Measurements from ENCODE around the gene BLTP3B.
"Not testable (repeated sequence)": the region's sequence is repeated elsewhere in the genome, so short reads cannot be mapped to it uniquely, and the experiment has no call there.

Gene BLTP3B, protein sequence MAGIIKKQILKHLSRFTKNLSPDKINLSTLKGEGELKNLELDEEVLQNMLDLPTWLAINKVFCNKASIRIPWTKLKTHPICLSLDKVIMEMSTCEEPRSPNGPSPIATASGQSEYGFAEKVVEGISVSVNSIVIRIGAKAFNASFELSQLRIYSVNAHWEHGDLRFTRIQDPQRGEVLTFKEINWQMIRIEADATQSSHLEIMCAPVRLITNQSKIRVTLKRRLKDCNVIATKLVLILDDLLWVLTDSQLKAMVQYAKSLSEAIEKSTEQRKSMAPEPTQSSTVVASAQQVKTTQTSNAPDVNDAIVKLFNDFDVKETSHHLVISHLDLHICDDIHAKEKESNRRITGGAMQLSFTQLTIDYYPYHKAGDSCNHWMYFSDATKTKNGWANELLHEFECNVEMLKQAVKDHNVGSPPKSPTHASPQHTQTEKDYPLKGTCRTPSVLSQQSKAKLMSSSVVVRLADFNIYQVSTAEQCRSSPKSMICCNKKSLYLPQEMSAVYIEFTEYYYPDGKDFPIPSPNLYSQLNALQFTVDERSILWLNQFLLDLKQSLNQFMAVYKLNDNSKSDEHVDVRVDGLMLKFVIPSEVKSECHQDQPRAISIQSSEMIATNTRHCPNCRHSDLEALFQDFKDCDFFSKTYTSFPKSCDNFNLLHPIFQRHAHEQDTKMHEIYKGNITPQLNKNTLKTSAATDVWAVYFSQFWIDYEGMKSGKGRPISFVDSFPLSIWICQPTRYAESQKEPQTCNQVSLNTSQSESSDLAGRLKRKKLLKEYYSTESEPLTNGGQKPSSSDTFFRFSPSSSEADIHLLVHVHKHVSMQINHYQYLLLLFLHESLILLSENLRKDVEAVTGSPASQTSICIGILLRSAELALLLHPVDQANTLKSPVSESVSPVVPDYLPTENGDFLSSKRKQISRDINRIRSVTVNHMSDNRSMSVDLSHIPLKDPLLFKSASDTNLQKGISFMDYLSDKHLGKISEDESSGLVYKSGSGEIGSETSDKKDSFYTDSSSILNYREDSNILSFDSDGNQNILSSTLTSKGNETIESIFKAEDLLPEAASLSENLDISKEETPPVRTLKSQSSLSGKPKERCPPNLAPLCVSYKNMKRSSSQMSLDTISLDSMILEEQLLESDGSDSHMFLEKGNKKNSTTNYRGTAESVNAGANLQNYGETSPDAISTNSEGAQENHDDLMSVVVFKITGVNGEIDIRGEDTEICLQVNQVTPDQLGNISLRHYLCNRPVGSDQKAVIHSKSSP (N-terminal part only)

DNA sequence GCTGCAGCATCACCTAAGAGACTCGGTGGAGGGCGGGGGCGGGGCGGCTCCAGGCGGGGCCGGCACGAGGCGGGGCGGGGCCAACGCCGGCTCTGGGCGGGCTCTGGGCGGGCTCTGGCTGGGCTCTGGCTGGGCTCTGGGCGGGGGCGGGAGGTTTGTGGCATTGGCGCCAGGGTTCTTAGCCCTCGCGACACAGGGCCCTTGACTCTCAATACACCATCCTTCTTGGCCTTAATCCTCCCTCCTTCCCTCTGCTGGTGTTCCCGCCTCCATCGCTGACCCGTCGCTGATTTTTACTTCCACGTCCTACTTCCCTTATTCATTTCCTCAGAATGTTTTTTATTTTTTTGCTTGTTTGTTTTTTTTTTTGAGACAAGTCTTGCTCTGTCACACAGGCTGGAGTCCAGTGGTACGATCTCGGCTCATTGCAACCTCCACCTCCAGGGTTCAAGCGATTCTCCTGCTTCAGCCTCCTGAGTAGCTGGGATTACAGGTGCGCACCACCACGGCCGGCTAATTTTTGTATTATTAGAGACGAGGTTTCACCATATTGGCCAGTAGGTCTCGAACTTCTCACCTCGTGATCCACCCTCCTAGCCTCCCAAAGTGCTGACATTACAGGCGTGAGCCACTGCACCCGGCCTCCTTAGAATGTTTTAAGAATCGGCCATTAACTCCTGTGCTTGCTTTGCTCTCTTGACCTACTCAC, at the start of gene BLTP3B:
Gene BLTP3B (minus strand): TSS at position 24 of the 709 bp plus-strand sequence. CDS start 239 bp downstream, outside the sequence.
- TF ChIP-seq, protein P1, sequence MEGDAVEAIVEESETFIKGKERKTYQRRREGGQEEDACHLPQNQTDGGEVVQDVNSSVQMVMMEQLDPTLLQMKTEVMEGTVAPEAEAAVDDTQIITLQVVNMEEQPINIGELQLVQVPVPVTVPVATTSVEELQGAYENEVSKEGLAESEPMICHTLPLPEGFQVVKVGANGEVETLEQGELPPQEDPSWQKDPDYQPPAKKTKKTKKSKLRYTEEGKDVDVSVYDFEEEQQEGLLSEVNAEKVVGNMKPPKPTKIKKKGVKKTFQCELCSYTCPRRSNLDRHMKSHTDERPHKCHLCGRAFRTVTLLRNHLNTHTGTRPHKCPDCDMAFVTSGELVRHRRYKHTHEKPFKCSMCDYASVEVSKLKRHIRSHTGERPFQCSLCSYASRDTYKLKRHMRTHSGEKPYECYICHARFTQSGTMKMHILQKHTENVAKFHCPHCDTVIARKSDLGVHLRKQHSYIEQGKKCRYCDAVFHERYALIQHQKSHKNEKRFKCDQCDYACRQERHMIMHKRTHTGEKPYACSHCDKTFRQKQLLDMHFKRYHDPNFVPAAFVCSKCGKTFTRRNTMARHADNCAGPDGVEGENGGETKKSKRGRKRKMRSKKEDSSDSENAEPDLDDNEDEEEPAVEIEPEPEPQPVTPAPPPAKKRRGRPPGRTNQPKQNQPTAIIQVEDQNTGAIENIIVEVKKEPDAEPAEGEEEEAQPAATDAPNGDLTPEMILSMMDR (conservative IDR thresholded peaks at IDR 0.05; ENCODE audit: low read depth, low read length): no peak
- DNase-seq (ENCODE audit: low read depth): peak; percentile 47
- peak within 1 kb of the TSS; percentile 88 for H3K4me3 ChIP-seq (ENCODE audit: low read length)

DNA sequence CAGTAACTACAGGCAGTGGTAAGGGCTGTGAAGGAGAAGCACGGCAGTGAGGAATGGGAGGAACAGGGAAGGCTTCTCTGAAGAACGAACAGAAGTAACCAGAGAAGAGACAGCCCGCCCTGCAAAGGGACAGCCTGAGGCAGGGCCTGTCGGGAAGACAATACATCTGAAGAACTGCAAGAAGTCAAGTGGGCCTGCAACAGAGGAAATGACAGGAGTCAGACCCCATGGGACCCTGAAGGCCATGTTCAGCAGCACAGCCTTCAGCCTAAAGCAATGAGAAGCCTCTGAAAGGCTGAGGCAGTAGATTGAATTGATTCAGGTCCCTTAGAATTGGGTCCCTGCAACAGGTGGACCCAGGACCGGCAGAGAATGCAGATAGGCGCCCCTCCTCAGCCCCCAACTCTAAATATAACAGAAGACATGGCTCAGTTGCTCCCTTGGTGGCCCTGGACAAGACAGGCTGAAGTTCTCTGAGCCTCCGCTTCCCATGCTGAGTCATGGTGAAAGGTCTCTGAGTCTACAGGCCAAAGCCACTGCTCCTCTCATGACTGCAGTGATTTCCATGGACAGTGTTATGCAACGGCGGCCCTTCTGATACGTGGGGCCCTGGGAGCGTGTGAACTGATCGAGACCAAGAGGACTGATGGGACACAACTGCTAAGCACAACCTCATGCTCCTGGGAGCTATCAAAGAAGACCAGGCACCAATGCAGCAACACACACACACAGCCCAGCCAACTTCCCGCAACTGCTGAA, 47.1 kb upstream of the BLTP3B start:
- no peak overlapping the region for H3K4me3 ChIP-seq (ENCODE audit: low read length)
- DNase-seq (ENCODE audit: low read depth): no peak
- TF ChIP-seq, protein P1 (conservative IDR thresholded peaks at IDR 0.05; ENCODE audit: low read depth, low read length): no peak

DNA sequence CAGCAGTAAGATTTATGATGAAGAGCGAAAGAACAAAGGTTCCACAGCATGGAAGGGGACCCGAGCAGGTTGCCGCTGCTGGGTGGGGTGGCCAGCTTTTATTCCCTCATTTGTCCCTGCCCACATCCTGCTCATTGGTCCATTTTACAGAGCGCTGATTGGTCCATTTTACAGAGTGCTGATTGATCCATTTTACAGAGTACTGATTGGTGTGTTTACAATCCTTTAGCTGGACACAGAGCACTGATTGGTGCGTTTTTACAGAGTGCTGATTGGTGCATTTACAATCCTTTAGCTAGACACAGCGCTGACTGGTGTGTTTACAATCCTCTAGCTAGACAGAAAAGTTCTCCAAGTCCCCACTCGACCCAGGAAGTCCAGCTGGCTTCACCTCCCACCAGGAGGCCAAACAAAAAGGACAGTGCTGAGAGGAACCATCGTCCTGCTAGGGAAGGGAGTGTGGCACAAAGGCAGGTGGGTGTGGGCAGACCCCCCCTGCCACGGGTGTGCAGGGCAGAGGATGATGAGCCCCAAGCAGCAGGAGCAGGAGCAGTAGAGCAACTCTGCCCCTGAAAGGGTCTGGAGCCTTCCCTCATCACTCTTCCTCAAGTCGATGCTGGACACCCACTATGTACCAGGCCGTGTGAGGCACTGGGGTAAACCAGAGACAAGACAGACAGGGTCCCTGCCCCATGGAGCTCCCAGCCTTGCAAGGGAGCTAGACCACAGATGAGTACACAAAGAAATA, 46.4 kb upstream of the BLTP3B start:
- not testable (repeated sequence) for DNase-seq (ENCODE audit: low read depth); H3K4me3 ChIP-seq (ENCODE audit: low read length)

DNA sequence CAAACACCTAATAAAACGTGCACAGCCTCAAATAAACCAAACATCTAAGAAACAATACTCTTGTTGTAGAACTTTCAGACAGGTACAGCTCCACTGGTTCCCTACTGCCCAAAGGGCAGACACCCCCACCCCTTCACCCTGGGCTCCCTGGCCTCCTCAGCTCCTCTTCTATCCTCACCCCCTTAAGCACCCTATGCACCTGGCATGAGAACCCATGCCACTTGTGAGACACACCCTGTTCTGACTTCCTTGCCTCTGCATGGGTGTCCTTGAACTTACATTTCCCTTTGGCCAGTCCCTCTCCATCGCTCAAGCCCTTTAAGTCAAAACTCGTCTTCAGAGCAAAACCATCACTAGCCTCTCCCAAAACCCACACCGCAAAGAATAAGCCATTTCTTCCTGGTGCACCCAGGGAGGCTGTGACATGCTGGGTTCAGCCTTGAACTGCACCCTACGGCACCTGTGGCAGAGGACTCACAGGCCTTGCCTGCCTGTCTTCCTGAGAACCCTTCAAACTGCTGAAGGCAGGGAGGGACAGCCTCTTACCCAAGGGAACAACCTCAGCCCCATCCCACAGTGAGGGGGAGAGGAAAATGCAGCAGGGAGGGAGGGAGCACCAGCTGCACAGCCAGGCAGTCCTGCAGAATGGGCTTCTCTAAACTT, 45.3 kb upstream of the BLTP3B start:
- H3K4me3 ChIP-seq (ENCODE audit: low read length): no peak overlapping the region
- DNase-seq (ENCODE audit: low read depth): no peak
- TF ChIP-seq, protein P1 (conservative IDR thresholded peaks at IDR 0.05; ENCODE audit: low read depth, low read length): no peak

DNA sequence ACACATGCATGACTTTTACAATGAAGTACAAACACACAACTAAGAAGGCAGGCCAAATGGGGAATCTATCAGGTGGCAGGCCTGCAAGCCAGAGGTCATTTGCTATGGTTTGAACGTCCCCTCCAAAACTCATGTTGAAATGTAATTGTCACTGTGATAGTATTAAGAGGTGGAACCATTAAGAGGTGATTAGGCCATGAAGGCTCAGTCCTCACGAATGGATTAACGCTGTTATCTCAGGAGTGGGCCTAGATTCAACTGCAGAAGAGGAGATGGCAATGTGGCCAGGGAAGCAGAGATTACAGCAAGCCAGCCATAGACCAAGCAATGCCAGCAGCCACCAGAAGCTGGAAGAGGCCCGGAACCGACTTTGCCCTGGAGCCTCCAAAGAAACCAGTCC, 44.4 kb upstream of the BLTP3B start:
- no peak overlapping the region for H3K4me3 ChIP-seq (ENCODE audit: low read length)
- TF ChIP-seq, protein P1 (conservative IDR thresholded peaks at IDR 0.05; ENCODE audit: low read depth, low read length): no peak
- DNase-seq (ENCODE audit: low read depth): no peak

DNA sequence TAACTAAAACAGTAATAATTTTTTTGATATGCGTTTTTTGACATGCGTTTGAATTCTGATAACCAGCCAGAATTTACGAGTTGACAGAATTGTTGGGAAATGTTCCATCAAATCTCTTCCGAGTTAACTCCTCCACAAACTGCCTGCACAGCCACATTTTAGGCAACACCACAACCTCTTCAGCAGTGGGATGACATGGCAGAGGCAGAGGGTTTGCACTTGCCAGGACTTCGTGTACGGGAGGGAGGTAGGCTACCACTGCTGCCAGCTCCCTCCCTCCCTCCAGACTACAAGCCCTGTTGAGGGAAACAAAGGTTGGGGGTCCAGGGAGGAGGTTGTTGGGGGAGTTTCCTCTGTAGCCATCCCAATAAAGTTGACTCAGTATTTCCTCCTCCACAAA, 43.4 kb upstream of the BLTP3B start:
- TF ChIP-seq, protein P1 (conservative IDR thresholded peaks at IDR 0.05; ENCODE audit: low read depth, low read length): no peak
- no peak for DNase-seq (ENCODE audit: low read depth)
- H3K4me3 ChIP-seq (ENCODE audit: low read length): no peak overlapping the region

Data from retinal pigment epithelial cell (primary cell).